Activated T-cell treated with anti-CD3 and anti-CD28 coated beads for 1 hour (primary cell): Measurements from ENCODE around the gene RTN4R.
"Not testable (repeated sequence)": the region's sequence is repeated elsewhere in the genome, so short reads cannot be mapped to it uniquely, and the experiment has no call there.

ENCODE experiments used
- DNase-seq: peaks from one replicate; pipeline ENCODE4 v3.0.0-alpha.2; 2020; ENCODE audit warnings: low read depth

RTN4R gene

DNA sequence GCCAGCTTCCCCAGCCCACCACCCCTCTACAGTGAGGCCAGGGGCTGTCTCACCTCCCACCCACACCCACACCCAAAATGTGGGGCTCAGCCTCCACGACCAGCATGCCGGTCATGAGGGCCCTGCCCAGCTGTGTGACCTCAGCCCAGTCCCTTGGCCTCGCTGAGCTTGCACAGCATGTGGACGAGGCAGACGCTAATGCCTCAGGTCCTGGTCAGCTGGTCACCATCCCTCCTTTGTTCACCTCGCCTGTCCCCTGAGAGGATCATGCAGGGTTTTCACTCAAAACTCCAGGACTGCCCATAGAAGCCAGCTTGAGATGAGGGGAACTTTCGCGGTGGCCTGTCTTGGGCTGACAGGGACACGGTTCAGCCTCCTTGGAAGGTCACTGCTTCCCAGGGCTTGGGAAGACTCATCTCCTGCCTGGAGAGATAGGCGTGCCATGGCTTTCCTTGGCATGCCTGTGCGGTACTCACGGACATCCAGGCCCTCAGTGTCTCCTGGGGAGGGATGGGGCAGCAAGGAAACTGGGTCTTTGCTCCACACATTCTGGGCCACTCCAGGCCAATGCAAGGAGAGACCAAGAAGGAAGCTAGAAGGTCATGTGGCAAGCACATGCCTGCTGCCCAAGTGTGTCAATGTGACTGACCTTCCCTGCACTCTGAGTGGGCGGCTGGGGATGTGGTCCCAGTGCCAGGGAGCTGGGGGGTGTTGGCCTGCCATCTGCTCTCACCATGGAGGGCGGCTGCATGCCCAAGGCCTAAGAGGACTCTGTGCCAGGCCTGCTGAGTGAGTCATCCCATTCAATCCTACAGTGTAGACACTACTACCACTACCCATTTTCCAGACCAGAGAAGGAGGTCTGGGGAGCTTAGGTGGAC is 3.2 kb upstream of the RTN4R start:
- no peak for DNase-seq

DNA sequence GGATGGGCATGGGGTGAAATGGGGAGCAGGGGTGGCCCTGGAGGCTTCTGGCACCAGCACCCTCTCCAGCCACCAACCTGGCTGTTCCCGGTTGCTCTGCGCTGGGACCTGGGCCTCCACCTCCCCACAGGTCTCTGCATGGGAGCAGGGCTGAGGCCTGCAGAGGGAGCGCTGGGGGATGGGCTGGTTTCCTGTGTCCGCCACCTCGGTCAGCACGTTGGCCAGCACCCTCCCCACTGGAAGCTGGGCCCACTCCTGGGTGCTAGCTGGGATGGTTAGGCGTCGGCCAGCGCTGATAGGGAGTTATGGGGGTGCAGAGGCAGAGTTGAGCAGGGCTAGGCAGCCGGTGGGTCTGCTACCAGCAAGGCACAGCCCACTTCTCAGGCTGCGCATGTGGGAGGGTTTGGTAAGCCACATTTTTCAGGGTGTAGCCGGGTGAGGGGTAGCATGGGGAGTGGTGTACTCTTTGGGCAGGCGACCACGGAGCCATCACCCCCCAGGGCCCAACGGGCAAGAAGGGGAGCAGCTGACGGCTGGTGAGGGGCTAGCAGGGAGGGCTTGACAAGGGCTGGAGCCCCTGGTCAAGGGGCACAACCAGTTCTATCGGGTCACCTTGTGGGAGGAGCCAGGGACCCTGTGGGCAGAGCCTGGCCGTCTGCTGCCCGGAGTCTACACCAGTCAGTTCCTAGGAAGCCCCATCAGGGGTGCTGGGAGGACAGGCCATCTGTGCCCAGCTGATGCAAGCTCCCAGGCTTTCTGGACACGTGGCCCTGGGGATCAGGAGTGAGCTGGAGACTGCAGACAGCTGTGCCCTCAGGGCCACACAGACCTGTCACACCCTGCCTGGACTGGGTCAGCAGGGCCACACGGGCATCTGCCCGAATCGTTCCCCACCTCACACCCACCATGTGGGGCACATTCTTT is 2.3 kb upstream of the RTN4R start:
- DNase-seq = not testable (repeated sequence)

DNA sequence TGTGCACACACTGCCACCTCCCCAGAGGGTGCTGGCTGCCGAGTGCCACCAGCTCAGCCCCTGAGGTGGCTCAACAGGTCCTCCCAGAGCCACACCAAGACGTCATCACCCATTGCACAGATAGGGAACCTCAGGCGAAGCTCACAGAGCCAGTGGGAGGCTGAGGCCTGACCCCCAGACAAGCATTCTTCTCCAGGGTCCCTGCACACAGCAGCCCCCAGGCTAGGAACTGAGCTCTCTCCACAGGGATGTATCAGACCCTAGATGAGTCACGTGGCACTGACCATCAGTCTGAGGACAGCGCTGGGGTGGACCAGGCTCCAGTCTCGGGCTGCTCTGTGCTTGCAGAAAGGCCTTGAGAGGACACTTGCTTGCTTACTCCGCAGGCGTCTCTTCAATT is 1.6 kb upstream of the RTN4R start:
- DNase-seq = not testable (repeated sequence)

DNA sequence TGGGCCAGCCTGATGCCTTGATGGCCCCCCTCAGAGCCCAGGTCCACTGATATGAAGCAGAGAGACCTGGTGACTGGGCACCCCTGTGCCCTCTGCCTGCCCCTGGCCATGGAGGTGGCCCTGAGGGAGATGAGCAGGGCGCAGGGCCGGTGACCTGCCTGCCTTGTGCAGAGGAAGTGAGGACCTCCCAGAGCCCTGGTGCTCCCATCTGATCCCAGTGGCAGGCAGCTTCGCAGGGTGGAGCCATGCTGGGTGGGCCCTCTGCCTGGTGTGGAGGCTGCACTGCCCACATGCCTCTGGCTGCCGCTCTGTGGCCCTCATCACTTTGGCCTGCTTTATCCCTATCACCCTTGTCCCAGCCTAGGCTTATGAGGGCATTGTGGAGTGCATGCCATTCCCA is 1.1 kb upstream of the RTN4R start:
- DNase-seq = not testable (repeated sequence)

DNA sequence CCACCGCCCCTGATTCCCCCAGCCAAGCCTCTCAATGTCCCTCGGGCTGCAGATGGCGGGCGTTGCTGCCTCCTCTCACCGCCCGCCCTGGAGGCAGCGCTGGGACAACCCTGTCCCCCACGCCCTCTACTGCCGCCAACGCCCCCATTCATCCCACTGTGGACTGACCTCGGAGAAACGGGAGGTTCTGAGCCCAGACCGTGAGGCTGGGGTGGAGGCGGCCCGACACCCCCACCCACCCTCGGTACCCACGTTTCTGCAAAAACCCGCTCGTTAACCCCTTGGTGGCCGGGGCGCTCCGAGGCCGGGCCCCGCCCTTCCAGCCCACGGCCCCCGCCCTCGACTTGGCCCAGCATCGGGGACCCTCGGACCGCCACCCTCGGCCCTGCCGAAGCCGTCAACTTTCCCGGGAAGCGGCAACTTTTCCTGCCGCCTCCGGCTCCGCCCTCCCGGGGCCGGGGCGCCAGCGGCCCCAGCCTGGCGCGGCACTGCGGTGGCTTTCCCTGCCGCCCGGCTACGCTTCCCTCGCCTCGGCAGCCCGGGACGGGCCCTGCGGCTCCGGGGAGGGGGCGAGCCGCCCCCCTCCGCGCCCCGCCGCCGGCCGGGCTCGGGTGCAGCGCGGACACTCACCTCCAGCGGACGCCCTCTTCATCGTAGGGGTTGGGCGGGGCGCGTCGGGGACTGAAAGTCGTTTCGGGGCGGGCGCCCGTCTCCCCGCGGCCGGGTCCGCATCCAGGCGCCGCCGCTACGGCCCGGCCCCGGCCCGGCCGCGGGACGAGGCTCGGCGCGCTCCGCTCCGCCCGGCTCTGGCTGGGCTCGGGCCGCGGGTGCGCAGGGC is 458 bp downstream of the RTN4R start:
- no peak for DNase-seq

DNA sequence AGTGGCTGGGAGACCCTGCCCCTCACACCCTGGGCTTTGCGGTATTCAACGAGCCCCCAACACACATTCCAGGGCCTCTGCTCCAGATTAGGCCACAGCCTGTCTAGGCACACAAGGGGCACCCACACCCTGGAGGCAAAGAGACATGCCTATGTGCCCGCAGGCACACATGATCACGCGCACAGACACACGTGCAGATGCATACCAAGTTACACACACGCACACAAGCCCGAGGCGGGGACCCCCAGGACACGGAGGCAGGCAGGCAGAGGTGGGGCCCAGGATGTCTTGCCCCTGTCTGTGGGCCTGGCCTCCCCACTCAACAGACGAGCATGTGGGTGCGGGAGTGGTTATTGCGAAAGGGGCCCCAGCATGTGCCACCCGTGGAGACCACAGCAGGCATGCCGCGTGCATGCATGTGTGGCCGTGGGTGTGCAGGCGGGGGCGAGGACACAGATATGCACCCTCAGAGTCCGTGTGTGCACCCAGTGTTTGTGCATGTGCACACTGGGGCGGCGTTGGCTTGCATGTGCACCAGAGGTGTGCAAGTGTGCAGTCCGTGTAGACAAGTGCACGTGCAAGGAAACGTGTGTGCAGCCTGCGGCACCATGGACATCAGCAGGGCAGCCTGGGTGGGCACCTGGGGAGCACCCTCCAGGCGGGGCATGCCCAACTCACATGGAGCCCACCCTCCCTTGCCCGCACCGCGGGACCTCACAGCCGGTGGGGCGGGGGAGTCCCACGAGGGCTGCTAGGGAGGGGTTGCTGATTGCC is 1.3 kb downstream of the RTN4R start:
- not testable (repeated sequence) for DNase-seq

DNA sequence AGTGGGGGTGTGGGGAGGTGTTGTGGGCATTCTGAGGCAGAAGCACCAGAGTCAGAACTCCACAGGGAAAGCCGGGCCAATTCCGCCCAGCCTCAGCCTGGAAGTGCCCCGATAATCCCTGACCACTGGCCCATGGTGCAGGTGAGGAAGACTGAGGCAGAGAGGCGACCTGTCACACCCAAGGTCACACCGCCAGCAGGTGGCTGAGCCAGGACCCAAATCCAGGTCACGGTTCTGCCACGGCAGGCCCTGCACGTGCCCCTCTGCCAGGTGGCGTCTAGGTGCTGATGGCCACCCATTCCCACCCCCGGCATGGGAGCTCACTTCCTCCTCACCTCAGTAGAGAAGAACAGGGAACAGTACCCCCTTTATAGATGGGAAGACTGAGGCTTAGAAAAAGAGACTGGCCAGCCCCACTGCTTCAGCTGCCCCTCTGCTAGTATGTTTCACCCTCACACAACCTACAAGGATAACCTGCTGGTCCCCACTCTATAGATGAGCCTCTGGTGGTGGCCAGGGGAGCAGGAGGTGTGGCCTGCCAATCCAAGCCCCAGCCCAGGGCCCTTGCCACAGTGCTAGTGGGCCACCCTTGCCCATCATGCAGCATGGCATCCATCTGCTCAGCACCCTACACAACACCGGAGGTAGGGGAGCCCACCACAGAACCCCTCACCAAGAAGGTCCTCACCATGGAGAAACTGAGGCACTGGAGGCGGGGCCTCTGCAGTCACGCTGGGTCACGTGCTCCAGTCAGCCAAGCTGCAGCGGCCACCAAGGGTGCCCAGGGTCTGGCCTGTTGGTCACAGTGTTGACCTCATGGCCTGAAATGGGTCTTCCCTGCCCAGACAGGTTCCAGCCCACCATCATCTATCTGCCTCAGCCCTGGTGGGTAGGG is 2.1 kb downstream of the RTN4R start:
- not testable (repeated sequence) for DNase-seq

DNA sequence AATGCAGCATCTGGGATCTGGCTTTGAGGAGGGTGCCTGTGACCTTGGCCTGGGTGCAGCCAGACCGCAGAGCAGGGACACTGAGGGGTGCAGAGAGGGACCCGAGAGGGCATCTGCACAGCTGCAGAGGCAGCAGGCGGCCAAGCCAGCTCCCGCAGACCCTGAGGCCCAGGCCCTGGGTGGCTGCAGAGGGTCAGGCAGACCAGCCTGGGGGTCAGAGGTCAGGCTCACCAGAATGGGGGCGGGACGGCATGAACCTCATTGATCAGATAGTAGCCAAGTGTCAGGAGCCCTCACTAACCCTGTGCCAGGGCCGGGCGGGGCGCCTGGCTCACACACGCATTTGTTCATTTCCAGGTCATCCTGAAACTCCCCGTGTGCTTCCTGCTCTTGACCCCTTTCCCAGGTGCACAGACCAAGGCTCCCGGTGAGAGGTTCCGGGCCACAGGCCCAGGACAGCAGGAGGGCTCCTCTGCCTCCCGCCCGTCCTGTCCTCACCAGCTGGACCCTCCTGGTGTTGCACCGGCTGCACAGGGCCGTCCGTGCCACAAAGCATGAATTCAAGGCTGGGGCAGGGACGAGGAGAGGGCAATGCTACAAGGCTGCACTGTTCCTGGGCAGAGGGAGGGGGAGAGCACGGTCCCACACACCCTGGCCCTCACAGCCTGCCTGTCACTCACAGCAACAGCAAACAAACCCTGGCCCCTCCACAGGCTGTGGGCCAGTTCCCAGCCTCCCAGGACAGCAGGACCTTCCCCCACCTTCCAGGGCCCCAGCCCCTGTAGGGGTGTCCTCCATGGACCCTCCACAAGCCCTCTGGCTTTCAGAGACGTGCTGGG is 3.3 kb downstream of the RTN4R start:
- DNase-seq = no peak

DNA sequence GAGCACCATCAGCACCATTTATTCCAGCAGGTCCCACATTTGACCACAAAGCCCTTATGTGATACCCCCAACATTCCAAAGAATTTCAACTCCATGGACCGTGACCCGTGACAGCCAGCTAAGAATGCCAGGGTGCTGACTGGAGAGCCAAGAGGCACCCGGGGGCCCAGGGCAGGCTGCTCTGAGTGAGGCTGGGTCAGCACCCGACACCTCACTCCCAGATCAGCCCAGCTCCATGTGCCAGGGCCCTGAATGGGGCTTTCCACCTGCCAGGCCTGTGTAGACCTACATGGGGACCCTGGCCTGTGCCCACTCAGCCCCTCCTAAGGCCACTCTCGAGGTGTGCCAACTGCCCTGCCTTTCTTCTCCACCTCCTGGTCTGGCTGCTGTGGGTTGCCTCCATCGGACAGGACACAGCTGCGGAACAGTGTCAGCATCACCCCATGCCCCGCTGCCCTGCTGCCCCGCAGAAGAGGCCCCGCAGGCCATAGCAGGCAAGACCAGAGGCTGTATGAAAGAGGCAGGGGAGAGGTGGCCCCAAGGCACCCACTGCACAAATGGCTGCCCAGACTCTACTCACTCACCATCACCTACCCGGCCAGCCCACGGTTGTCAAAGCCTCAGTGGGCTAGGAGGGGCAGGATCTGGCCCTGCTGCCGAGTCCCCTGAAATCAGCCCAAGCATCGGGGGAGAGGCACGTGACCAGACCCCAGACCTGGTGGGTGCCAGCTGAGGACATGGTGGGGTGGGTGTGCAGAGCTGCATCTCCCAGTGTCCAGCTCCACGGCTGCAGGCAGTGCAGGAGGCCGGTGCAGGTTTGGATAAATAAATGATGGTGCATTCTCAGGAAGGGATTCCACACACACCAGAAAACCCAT is 4.5 kb downstream of the RTN4R start:
- DNase-seq = not testable (repeated sequence)

DNA sequence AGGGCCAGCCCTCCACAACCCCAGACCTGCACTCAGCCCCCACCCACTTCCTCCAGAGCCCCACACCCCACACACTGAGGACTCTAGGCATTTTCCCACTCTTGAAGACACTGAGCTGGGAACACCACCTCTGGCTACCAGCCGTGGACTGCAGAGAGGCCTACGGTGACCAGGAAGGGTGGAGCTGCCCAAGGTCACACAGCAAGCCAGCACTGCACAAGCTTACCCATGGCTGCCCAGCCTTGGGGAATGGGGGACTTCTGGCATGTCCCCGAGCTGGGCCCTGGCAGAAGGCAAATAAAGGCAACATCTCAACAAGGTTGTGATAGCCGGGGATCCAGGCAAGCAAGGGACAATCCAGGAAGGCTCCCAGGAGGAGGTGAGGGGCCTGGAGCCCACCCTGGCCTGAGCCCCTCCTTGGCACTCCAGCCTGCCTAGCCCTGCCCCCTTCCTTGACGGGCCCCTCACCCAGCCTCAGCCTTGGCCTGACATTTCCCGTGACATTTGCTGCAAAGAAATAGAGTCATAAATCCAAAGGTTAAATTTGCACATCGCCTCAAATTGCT is 5.5 kb downstream of the RTN4R start:
- no peak for DNase-seq

DNA sequence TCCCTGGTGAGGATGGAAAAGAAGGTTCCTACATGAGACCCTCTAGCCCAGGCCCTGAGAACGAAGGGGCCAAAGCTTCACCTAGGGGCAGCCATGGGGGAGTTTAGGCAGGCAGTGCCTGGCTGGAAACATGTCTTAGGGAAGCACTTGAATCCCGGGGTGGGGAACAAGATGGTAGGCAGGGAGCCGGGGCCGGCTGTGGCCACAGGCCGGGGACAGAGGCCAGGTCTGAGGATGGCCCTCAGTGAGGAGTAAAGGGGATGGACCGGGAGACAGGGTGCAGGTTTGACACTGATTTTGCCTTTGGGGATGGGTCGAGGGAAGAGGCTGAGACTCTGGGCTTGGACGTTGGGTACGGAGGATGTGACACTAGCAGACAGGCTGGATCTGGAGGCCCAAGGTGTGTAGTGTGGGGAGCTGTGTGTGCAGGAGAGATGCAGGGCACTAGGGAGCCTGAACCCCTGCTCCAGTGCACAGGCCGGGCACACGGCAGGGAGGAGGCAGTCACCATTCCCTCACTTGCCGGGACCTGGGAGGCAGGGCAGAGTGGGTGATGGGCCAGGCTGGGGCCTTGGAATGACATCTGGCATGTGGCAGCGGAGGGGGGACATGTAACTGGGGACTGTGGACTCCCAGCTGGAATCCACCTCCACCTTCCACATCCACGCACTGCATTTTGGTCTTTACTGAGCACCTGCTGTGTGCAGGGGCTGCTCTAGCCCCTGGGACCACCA is 6.1 kb downstream of the RTN4R start:
- DNase-seq = no peak

DNA sequence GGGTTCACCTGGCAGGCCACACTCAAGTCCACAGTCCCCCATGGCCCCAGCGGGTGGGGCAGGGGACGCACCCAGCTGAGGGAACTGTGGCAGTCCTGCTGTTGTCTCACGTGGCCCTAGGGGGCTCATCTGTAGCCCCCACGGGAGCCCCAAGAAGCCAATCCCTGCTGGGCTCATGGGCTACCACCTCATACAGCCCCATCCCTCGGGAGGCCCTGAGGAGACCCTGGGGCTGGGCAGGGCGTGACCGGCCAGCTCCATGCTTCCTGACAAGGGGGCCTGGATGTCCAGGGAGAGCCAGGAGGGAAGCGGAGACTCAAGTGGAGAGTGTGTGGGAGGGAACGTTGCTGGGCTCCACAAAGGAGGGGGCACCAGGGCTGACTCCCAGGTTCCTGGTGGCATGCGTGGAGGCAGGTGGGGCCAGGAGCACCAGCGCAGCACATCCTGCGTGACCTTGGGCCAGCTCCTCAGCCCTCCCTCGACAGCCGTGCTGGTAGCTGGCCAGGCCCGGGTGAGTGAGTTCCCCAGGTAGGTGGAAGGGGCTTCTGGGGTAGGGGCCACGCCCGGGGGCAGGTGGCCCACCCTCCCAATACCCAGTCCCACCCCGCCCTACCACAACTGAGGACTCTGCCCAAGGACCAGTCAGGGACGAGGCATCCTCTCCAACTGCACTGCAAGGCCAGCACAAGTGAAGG is 7.9 kb downstream of the RTN4R start:
- DNase-seq = no peak

DNA sequence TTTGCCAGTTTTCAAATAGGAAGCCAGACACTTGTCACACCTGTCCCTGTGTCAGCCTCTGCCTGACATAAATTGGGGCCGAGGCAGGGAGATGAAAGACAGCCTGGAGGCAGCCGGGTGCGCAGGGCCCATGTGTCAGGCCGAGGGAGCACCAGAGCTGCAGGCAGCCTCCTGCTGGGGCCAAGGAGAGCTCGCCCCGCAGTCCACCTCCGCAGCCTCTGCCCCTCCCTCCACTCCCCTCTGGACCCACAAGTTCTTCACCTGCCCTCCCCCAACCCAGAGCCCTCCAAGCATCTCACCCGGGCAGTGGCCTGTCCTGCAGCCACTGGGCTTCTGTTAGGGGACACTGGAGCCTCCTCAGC is 8.8 kb downstream of the RTN4R start:
- DNase-seq = no peak

DNA sequence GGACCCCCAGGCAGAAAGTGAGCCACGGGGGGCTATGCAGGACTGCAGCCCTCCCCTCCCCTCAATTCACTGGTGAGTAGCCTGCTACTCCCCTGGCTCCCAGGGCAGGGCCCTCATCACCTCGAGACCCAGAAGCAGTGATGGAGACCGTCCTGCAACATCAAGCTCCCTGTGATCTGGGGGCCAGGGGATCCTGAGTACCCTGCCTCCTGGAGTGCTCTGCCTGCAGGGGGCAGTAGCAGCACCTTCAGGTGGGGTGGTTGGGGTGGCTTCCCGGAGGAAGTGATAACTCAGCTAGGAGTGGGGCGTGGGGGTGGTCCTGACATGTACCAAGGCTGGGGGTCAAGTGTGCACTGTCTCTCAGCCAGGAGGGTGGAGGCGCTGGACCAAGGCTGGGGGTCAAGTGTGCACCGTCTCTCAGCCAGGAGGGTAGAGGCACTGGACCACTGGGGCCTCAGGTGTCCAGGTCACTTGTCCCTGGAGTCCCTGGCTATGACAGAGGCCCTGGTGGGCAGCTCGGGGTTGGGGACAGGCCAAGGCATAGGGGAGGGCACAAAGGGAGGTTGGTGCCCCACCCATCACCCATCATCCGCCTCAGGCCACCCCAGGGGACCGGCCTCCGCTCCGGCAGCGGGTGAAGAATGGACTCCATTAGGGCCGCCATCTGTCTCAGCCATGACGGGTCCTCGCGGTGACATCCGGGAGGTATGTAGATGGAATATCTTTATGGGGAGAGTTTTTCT is 9.4 kb downstream of the RTN4R start:
- no peak for DNase-seq

DNA sequence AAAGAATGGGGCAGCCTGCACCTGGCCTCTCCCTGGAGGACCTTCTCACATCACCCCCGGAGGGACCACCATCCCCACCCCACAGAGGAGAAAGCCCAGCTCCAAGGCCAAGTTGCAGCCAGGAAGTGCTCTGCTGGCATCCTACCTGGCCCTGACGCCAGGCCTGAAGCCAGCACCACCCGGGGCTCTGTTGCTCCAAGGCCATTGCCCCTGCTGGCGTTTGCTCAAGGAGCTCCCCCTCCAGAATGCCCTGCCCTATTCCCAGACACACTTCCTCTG is 10.2 kb downstream of the RTN4R start:
- no peak for DNase-seq
